Activated T-cell treated with anti-CD3 and anti-CD28 coated beads, Interleukin-2, amount 50 U/mL, for 4 hours (primary cell): Measurements from ENCODE around the gene EHMT1. TPM values are rescaled to one million over a fixed set of nuclear protein-coding genes. Genes with fewer than 3 reads are reported as not detected.
"Not testable (repeated sequence)": the region's sequence is repeated elsewhere in the genome, so short reads cannot be mapped to it uniquely, and the experiment has no call there.

Experiments
- ATAC-seq, 2 donors: fragments of 200-7000 bp; cut with Tn5 transposase; one replicate each; pipeline ENCODE4 v1.10.0; 2021
- DNase-seq: peaks from one replicate; pipeline ENCODE4 v3.0.0-alpha.2; 2020
- H3K27me3 Mint-ChIP-seq: one replicate; pipeline ENCODE4 v1.8.0; 2021; ENCODE audit warnings: low read depth, mixed read lengths
- H3K36me3 Mint-ChIP-seq: one replicate; pipeline ENCODE4 v1.8.0; 2022; ENCODE audit warnings: mixed read lengths; ENCODE audit not compliant: insufficient read depth
- H3K4me1 Mint-ChIP-seq: one replicate; pipeline ENCODE4 v1.8.0; 2021; ENCODE audit warnings: low read depth, mixed read lengths
- H3K4me3 Mint-ChIP-seq: one replicate; pipeline ENCODE4 v1.8.0; 2021; ENCODE audit warnings: mild to moderate bottlenecking, moderate library complexity, mixed read lengths
- H3K9me3 Mint-ChIP-seq: one replicate; pipeline ENCODE4 v1.8.0; 2021; ENCODE audit warnings: mixed read lengths
- total RNA-seq, 3 donors: library from RNA; stranded (reverse); gene quantifications; one replicate each; pipeline ENCODE4 v1.2.1, GENCODE V29; 2021

Gene EHMT1
- total RNA-seq, 3 donors from 2014 or later, result 76.6 to 79.1 (median 78.1) TPM

GRCh38 chr9:137619240-137620047, 639 bp downstream of the EHMT1 start:
- Mint-ChIP-seq H3K9me3 (no peaks in the 10 kb centered on the region), H3K27me3 (no peaks in the 10 kb centered on the region), H3K36me3 (peaks cover 7% of the 10 kb centered on the region), H3K4me1 (peaks cover 46% of the 10 kb centered on the region), H3K4me3 (peak overlapping the region; percentile 89)
- peak; percentile 4 to 10 for ATAC-seq
- no peak for DNase-seq

- Mint-ChIP-seq H3K4me3 (peak overlapping the region; percentile 89), H3K36me3 (peaks cover 7% of the 10 kb centered on the region), H3K9me3 (no peaks in the 10 kb centered on the region), H3K4me1 (peaks cover 47% of the 10 kb centered on the region), H3K27me3 (no peaks in the 10 kb centered on the region)
- ATAC-seq, result no peak
- no peak for DNase-seq
These were observed 1.2 kb downstream of the EHMT1 start for GRCh38 chr9:137620048-137620405.

GRCh38 chr9:137620581-137620980, 1.8 kb downstream of the EHMT1 start:
- DNase-seq, result no peak
- no peak for ATAC-seq
- Mint-ChIP-seq H3K27me3 (no peaks in the 10 kb centered on the region), H3K9me3 (no peaks in the 10 kb centered on the region), H3K4me1 (peaks cover 52% of the 10 kb centered on the region), H3K36me3 (peaks cover 9% of the 10 kb centered on the region), H3K4me3 (peak overlapping the region; percentile 37)

GRCh38 chr9:137621131-137621757, 2.4 kb downstream of the EHMT1 start:
- H3K4me1 Mint-ChIP-seq, result peaks cover 53% of the 10 kb centered on the region
- peaks cover 9% of the 10 kb centered on the region for H3K36me3 Mint-ChIP-seq
- no peak for ATAC-seq
- H3K27me3 Mint-ChIP-seq, result no peaks in the 10 kb centered on the region
- no peak for DNase-seq
- H3K9me3 Mint-ChIP-seq, result no peaks in the 10 kb centered on the region
- peak overlapping the region; percentile 37 for H3K4me3 Mint-ChIP-seq

- H3K27me3 Mint-ChIP-seq, H3K9me3 Mint-ChIP-seq, ATAC-seq, DNase-seq, H3K36me3 Mint-ChIP-seq, H3K4me3 Mint-ChIP-seq: not testable (repeated sequence)
- H3K4me1 Mint-ChIP-seq, result peaks cover 56% of the 10 kb centered on the region
These were observed 3.4 kb downstream of the EHMT1 start for GRCh38 chr9:137622211-137622610.

- ATAC-seq (no peak), DNase-seq (no peak)
- Mint-ChIP-seq H3K4me3 (no peak overlapping the region), H3K9me3 (no peaks in the 10 kb centered on the region), H3K27me3 (no peaks in the 10 kb centered on the region), H3K36me3 (peaks cover 4% of the 10 kb centered on the region), H3K4me1 (peaks cover 59% of the 10 kb centered on the region)
These were observed 7.7 kb downstream of the EHMT1 start for GRCh38 chr9:137626464-137626863.

GRCh38 chr9:137627406-137627805, 8.6 kb downstream of the EHMT1 start:
- not testable (repeated sequence) for H3K36me3 Mint-ChIP-seq, H3K27me3 Mint-ChIP-seq, DNase-seq, H3K4me3 Mint-ChIP-seq, H3K9me3 Mint-ChIP-seq, ATAC-seq
- peaks cover 60% of the 10 kb centered on the region for H3K4me1 Mint-ChIP-seq

- Mint-ChIP-seq H3K9me3 (no peaks in the 10 kb centered on the region), H3K4me3 (no peak overlapping the region), H3K4me1 (peaks cover 62% of the 10 kb centered on the region), H3K36me3 (peaks cover 5% of the 10 kb centered on the region), H3K27me3 (no peaks in the 10 kb centered on the region)
- ATAC-seq (no peak), DNase-seq (no peak)
These were observed 11.3 kb downstream of the EHMT1 start for GRCh38 chr9:137630126-137630525.

GRCh38 chr9:137630679-137631078, 11.9 kb downstream of the EHMT1 start:
- no peaks in the 10 kb centered on the region for H3K27me3 Mint-ChIP-seq
- DNase-seq, result no peak
- H3K36me3 Mint-ChIP-seq, result peaks cover 3% of the 10 kb centered on the region
- no peaks in the 10 kb centered on the region for H3K9me3 Mint-ChIP-seq
- no peak overlapping the region for H3K4me3 Mint-ChIP-seq
- ATAC-seq, result no peak
- peaks cover 57% of the 10 kb centered on the region for H3K4me1 Mint-ChIP-seq

- DNase-seq, result no peak
- ATAC-seq, result peak in 1 of 2 donors; percentile 30
- H3K4me3 Mint-ChIP-seq, result no peak overlapping the region
- peaks cover 3% of the 10 kb centered on the region for H3K36me3 Mint-ChIP-seq
- no peaks in the 10 kb centered on the region for H3K9me3 Mint-ChIP-seq
- H3K27me3 Mint-ChIP-seq, result no peaks in the 10 kb centered on the region
- H3K4me1 Mint-ChIP-seq, result peaks cover 58% of the 10 kb centered on the region
These were observed 12.8 kb downstream of the EHMT1 start for GRCh38 chr9:137631345-137632229.

GRCh38 chr9:137632230-137633161, 13.7 kb downstream of the EHMT1 start:
- Mint-ChIP-seq H3K27me3 (no peaks in the 10 kb centered on the region), H3K4me3 (no peak overlapping the region), H3K9me3 (no peaks in the 10 kb centered on the region), H3K36me3 (peaks cover 3% of the 10 kb centered on the region), H3K4me1 (peaks cover 57% of the 10 kb centered on the region)
- DNase-seq (no peak), ATAC-seq (no peak)

- DNase-seq (no peak), ATAC-seq (no peak)
- no peaks in the 10 kb centered on the region for H3K27me3 Mint-ChIP-seq
- H3K4me3 Mint-ChIP-seq, result no peak overlapping the region
- H3K4me1 Mint-ChIP-seq, result peaks cover 55% of the 10 kb centered on the region
- no peaks in the 10 kb centered on the region for H3K9me3 Mint-ChIP-seq
- H3K36me3 Mint-ChIP-seq, result peaks cover 3% of the 10 kb centered on the region
These were observed 15.2 kb downstream of the EHMT1 start for GRCh38 chr9:137634016-137634415.

- Mint-ChIP-seq H3K9me3 (no peaks in the 10 kb centered on the region), H3K36me3 (peaks cover 16% of the 10 kb centered on the region), H3K4me1 (peaks cover 53% of the 10 kb centered on the region), H3K27me3 (no peaks in the 10 kb centered on the region), H3K4me3 (peak overlapping the region; percentile 85)
- DNase-seq (no peak), ATAC-seq (no peak)
These were observed 19.9 kb downstream of the EHMT1 start for GRCh38 chr9:137638680-137639079.
